AG04450 (cell line): ENCODE results near the gene GAS7. TPM values are rescaled to one million over a fixed set of nuclear protein-coding genes. Genes with fewer than 3 reads are reported as not detected.

Experiments
- CTCF ChIA-PET: fragments of 300-600, 350-600 bp; formaldehyde crosslinking; extraction: SDS; loops from one replicate; lab custom pipeline; 2022; ENCODE audit warnings: antibody characterized with exemption, inconsistent platforms; lab: Charles Lee
- POLR2A ChIA-PET: fragments of 350-600 bp; formaldehyde crosslinking; extraction: SDS; loops from one replicate; lab custom pipeline; 2021; ENCODE audit warnings: antibody characterized with exemption, inconsistent platforms; lab: Yijun Ruan, JAX
- DNase-seq: peaks from one replicate; pipeline ENCODE4 v3.0.0-alpha.2; 2011; ENCODE audit warnings: low read depth, low spot score
- H3K27ac ChIP-seq: one replicate; pipeline ENCODE4 v1.5.1; 2012; ENCODE audit warnings: low read depth, low read length, control low read depth
- H3K27me3 ChIP-seq: one replicate; pipeline ENCODE4 v1.6.0; 2012; ENCODE audit warnings: low read length; ENCODE audit not compliant: control insufficient read depth, insufficient read depth
- H3K4me3 ChIP-seq: 2 replicates; pipeline ENCODE4 v1.5.1; 2011; ENCODE audit warnings: mild to moderate bottlenecking, low read depth, low read length, control low read depth
- H3K9me3 ChIP-seq: 2 replicates; pipeline ENCODE4 v1.5.1; 2012; ENCODE audit warnings: low read length; ENCODE audit not compliant: control insufficient read depth, insufficient read depth
- CTCF ChIP-seq: IDR thresholded peaks from 2 replicates; pipeline ENCODE4 v1.5.1; 2011; ENCODE audit warnings: low read depth, low read length, control low read depth, inconsistent platforms
- polyA plus RNA-seq: library from polyadenylated mRNA; depleted of rRNA; stranded (reverse); fragments of >200 nt; gene quantifications from 2 replicates; pipeline ENCODE4 v1.2.3, GENCODE V29; 2011

GAS7 gene
- polyA plus RNA-seq, 1 experiment: 5.6 TPM

GRCh38 chr17:10130263-10130662 lies 68.1 kb downstream of the GAS7 start:
- CTCF ChIA-PET: no interaction called here
- POLR2A ChIA-PET: interaction anchor here (0.6 kb wide), 1 partner anchor 86 kb away, joined by 4 read pairs; no protein-coding TSS in a partner anchor
- H3K9me3 ChIP-seq: no peaks in the 10 kb centered on the region; the same call in 1 of the 2 replicates
- H3K4me3 ChIP-seq: no peak overlapping the region
- peak; percentile 61 for DNase-seq
- H3K27ac ChIP-seq: no peak overlapping the region
- no peaks in the 10 kb centered on the region for H3K27me3 ChIP-seq
- no peak for TF ChIP-seq CTCF

- H3K4me3 ChIP-seq: 0 out of 2 replicates have a peak overlapping the region, but pooled peaks have one; percentile 12
These were observed 70.5 kb downstream of the GAS7 start for GRCh38 chr17:10127819-10128425.

GRCh38 chr17:10126616-10127501 lies 71.5 kb downstream of the GAS7 start:
- CTCF ChIA-PET: no interaction called here
- TF ChIP-seq CTCF: no peak
- H3K27ac ChIP-seq: peak overlapping the region; percentile 98
- no peak overlapping the region for H3K4me3 ChIP-seq
- peaks cover 5% of the 10 kb centered on the region; the same call in 1 of the 2 replicates for H3K9me3 ChIP-seq
- no peaks in the 10 kb centered on the region for H3K27me3 ChIP-seq
- no peak for DNase-seq
- POLR2A ChIA-PET: interaction anchor here (0.7 to 1.6 kb wide), 3 partner anchors 9 to 33 kb away, joined by 3 to 19 read pairs (median 4); no protein-coding TSS in a partner anchor

More at GRCh38 chr17:10127819-10128425, 70.5 kb downstream of the GAS7 start:
- H3K27me3 ChIP-seq: no peaks in the 10 kb centered on the region
- no peak for TF ChIP-seq CTCF
- ChIA-PET POLR2A (interaction anchor here (0.5 to 1.6 kb wide), 4 partner anchors 10 to 70 kb away, joined by 3 to 19 read pairs (median 5); no protein-coding TSS in a partner anchor), CTCF (no interaction called here)
- peak; percentile 93 for DNase-seq
- peaks cover 5% of the 10 kb centered on the region; the same call in 1 of the 2 replicates for H3K9me3 ChIP-seq
- peak overlapping the region; percentile 98 for H3K27ac ChIP-seq

GRCh38 chr17:10126276-10126615 lies 72.2 kb downstream of the GAS7 start:
- no peak for TF ChIP-seq CTCF
- DNase-seq: no peak
- ChIA-PET CTCF (no interaction called here), POLR2A (no interaction called here)
- no peak overlapping the region for H3K4me3 ChIP-seq
- peak overlapping the region; percentile 98 for H3K27ac ChIP-seq
- peaks cover 5% of the 10 kb centered on the region; the same call in 1 of the 2 replicates for H3K9me3 ChIP-seq
- H3K27me3 ChIP-seq: no peaks in the 10 kb centered on the region
